WTC11 (cell line): ENCODE measurements around the gene CD276. TPM values are rescaled to one million over a fixed set of nuclear protein-coding genes. Genes with fewer than 3 reads are reported as not detected.

Experiments
- ATAC-seq: fragments of 200-7000 bp; cut with Tn5 transposase; 2 replicates; pipeline ENCODE4 v1.10.0; 2021; ENCODE audit warnings: mild to moderate bottlenecking, moderate library complexity
- CTCF ChIA-PET: fragments of 300-600 bp; sonication (Branson Sonifier 250); formaldehyde crosslinking; loops from one replicate; lab custom pipeline; 2021; ENCODE audit warnings: antibody characterized with exemption; lab: Charles Lee
- POLR2A ChIA-PET: fragments of 350-600 bp; sonication (Branson Sonifier 250); formaldehyde crosslinking; loops from one replicate; lab custom pipeline; 2021; ENCODE audit warnings: antibody characterized with exemption; lab: Charles Lee
- DNase-seq: peaks from one replicate; pipeline ENCODE4 v3.0.0; 2021; ENCODE audit warnings: low spot score
- H3K27ac Mint-ChIP-seq: 2 replicates; pipeline ENCODE4 v1.8.0; 2021; ENCODE audit warnings: mixed read lengths
- H3K27me3 Mint-ChIP-seq: 2 replicates; pipeline ENCODE4 v1.8.0; 2021; ENCODE audit warnings: low read depth, mild to moderate bottlenecking, moderate library complexity, mixed read lengths
- H3K36me3 Mint-ChIP-seq: 2 replicates; pipeline ENCODE4 v1.8.0; 2021; ENCODE audit warnings: mixed read lengths
- H3K4me1 Mint-ChIP-seq: 2 replicates; pipeline ENCODE4 v1.8.0; 2022; ENCODE audit warnings: mixed read lengths
- H3K4me3 Mint-ChIP-seq: 2 replicates; pipeline ENCODE4 v1.8.0; 2021; ENCODE audit warnings: mild to moderate bottlenecking, moderate library complexity, mixed read lengths
- H3K9me3 Mint-ChIP-seq: 2 replicates; pipeline ENCODE4 v1.8.0; 2021; ENCODE audit warnings: mixed read lengths
- AR ChIP-seq: fragments of 250-450 bp; sonication (Bioruptor Pico); IDR thresholded peaks from 2 replicates; pipeline ENCODE4 v1.9.0; 2021; ENCODE audit warnings: mild to moderate bottlenecking
- ATF3 ChIP-seq: sonication (generic); formaldehyde crosslinking; conservative IDR thresholded peaks from 2 replicates; pipeline ENCODE4 v1.8.1; 2022; ENCODE audit warnings: mild to moderate bottlenecking, missing genetic modification reagents
- CREB1 ChIP-seq: sonication (generic); formaldehyde crosslinking; IDR thresholded peaks from 2 replicates; pipeline ENCODE4 v1.8.0; 2023; ENCODE audit warnings: mild to moderate bottlenecking, missing genetic modification reagents
- ELF4 ChIP-seq: sonication (generic); formaldehyde crosslinking; IDR thresholded peaks from 2 replicates; pipeline ENCODE4 v1.8.1; 2022; ENCODE audit warnings: low read depth, mild to moderate bottlenecking, moderate library complexity, missing genetic modification reagents
- IRF2 ChIP-seq: sonication (generic); formaldehyde crosslinking; IDR thresholded peaks from 2 replicates; pipeline ENCODE4 v1.8.0; 2022; ENCODE audit warnings: low read depth, missing genetic modification reagents, borderline replicate concordance
- KAT7 ChIP-seq: sonication (generic); formaldehyde crosslinking; IDR thresholded peaks from 2 replicates; pipeline ENCODE4 v1.8.1; 2023; ENCODE audit warnings: missing genetic modification reagents, mild to moderate bottlenecking, borderline replicate concordance
- MLX ChIP-seq: sonication (generic); formaldehyde crosslinking; IDR thresholded peaks from 2 replicates; pipeline ENCODE4 v1.8.1; 2023; ENCODE audit warnings: mild to moderate bottlenecking, missing genetic modification reagents, moderate library complexity
- MYBL2 ChIP-seq: sonication (generic); formaldehyde crosslinking; IDR thresholded peaks from 2 replicates; pipeline ENCODE4 v1.8.1; 2023; ENCODE audit warnings: mild to moderate bottlenecking, moderate library complexity, missing genetic modification reagents
- PRDM15 ChIP-seq: sonication (generic); formaldehyde crosslinking; IDR thresholded peaks from 2 replicates; pipeline ENCODE4 v1.8.0; 2022; ENCODE audit warnings: missing genetic modification reagents
- SMAD3 ChIP-seq: sonication (generic); formaldehyde crosslinking; IDR thresholded peaks from 2 replicates; pipeline ENCODE4 v1.8.0; 2022; ENCODE audit warnings: missing genetic modification reagents, mild to moderate bottlenecking, borderline replicate concordance
- SOX15 ChIP-seq: fragments of 250-450 bp; sonication (Bioruptor Pico); IDR thresholded peaks from 2 replicates; pipeline ENCODE4 v1.9.0; 2021; ENCODE audit warnings: mild to moderate bottlenecking
- USF1 ChIP-seq: sonication (generic); formaldehyde crosslinking; IDR thresholded peaks from 2 replicates; pipeline ENCODE4 v1.8.0; 2022; ENCODE audit warnings: mild to moderate bottlenecking, missing genetic modification reagents
- ZMAT4 ChIP-seq: fragments of 250-450 bp; sonication (Bioruptor Pico); IDR thresholded peaks from 2 replicates; pipeline ENCODE4 v1.9.0; 2021; ENCODE audit warnings: mild to moderate bottlenecking
- ZNF232 ChIP-seq: sonication (generic); formaldehyde crosslinking; IDR thresholded peaks from 2 replicates; pipeline ENCODE4 v1.8.0; 2022; ENCODE audit warnings: mild to moderate bottlenecking, missing genetic modification reagents
- ZNF263 ChIP-seq: sonication (generic); formaldehyde crosslinking; IDR thresholded peaks from 2 replicates; pipeline ENCODE4 v1.8.1; 2022; ENCODE audit warnings: low read depth, mild to moderate bottlenecking, moderate library complexity, missing genetic modification reagents
- ZNF317 ChIP-seq: sonication (generic); formaldehyde crosslinking; IDR thresholded peaks from 2 replicates; pipeline ENCODE4 v1.8.1; 2023; ENCODE audit warnings: low read depth, mild to moderate bottlenecking, moderate library complexity, missing genetic modification reagents, borderline replicate concordance
- ZNF425 ChIP-seq: fragments of 250-450 bp; sonication (Bioruptor Pico); conservative IDR thresholded peaks from 2 replicates; pipeline ENCODE4 v1.9.0; 2021; ENCODE audit warnings: mild to moderate bottlenecking
- total RNA-seq: library from RNA; stranded (reverse); gene quantifications from 3 replicates; pipeline ENCODE4 v1.2.3, GENCODE V29; 2021

Gene CD276
- total RNA-seq, 1 experiment from 2014 or later: 153 TPM

GRCh38 chr15:73708691-73709090 is 24.5 kb downstream of the CD276 start:
- Mint-ChIP-seq H3K4me1 (no peaks in the 10 kb centered on the region), H3K9me3 (no peaks in the 10 kb centered on the region), H3K36me3 (peaks cover 59% of the 10 kb centered on the region), H3K27me3 (no peaks in the 10 kb centered on the region), H3K27ac (peak overlapping the region; percentile 3; the same call in 1 of the 2 replicates), H3K4me3 (no peak overlapping the region)
- ChIA-PET CTCF (no interaction called here), POLR2A (no interaction called here)
- DNase-seq: no peak
- no peak for ATAC-seq
- TF ChIP-seq ZNF317 (no peak), IRF2 (CRISPR knock-in tag) (no peak), MLX (CRISPR knock-in tag) (no peak), PRDM15 (CRISPR knock-in tag) (no peak), MYBL2 (no peak), USF1 (CRISPR knock-in tag) (no peak), ZNF263 (no peak), CREB1 (no peak), SMAD3 (CRISPR knock-in tag) (no peak), ZNF425 (CRISPR knock-in tag) (no peak), ZNF232 (CRISPR knock-in tag) (no peak), ZMAT4 (no peak), SOX15 (CRISPR knock-in tag) (no peak), AR (no peak), ATF3 (CRISPR knock-in tag) (no peak), KAT7 (no peak), ELF4 (CRISPR knock-in tag) (no peak)
